Gastroesophageal sphincter (tissue), 4 donors: ENCODE data around the gene AXL. TPM values are rescaled to one million over a fixed set of nuclear protein-coding genes. Genes with fewer than 3 reads are reported as not detected.
"Not testable (repeated sequence)": the region's sequence is repeated elsewhere in the genome, so short reads cannot be mapped to it uniquely, and the experiment has no call there.

Source experiments
- ATAC-seq: fragments of 150-250 bp; one replicate; pipeline ENCODE4 v1.9.1; 2016; ENCODE audit warnings: mild to moderate bottlenecking, moderate library complexity
- H3K27ac ChIP-seq, 4 donors: fragments of 200-600 bp; sonication (generic) in 3 of 4; 1 replicate in 3 of 4; 2 replicates in 1 of 4; pipeline ENCODE4 v1.5.1; 2016 to 2019
- H3K27me3 ChIP-seq: fragments of 200-600 bp; sonication (generic); one replicate; pipeline ENCODE4 v1.5.1; 2019
- H3K36me3 ChIP-seq, 2 donors: fragments of 200-600 bp; sonication (generic); one replicate each; pipeline ENCODE4 v1.5.1; 2019; ENCODE audit warnings: control low read depth in 1 of 2
- H3K4me1 ChIP-seq, 3 donors: fragments of 200-600 bp; sonication (generic); 1 replicate in 2 of 3; 2 replicates in 1 of 3; pipeline ENCODE4 v1.5.1; 2016 to 2019; ENCODE audit warnings: control low read depth in 2 of 3
- H3K4me3 ChIP-seq, 2 donors: fragments of 200-600 bp; sonication (generic); one replicate each; pipeline ENCODE4 v1.5.1; 2019; ENCODE audit warnings: mild to moderate bottlenecking in 1 of 2, moderate library complexity in 1 of 2
- H3K9me3 ChIP-seq, 3 donors: fragments of 200-600 bp; sonication (generic); one replicate each; pipeline ENCODE4 v1.5.1; 2017 to 2019; ENCODE audit warnings: control low read depth in 2 of 3
- CTCF ChIP-seq, 4 experiments: fragments of 200-600 bp in 2 of 4; fragments of 450-650 bp in 2 of 4; sonication (generic) in 1 of 4; IDR thresholded peaks; one replicate each; pipeline ENCODE4 v1.5.1; 2017 to 2019; ENCODE audit warnings: antibody characterized with exemption in 4 of 4, mild to moderate bottlenecking in 2 of 4, moderate library complexity in 2 of 4
- EP300 ChIP-seq: sonication (generic); formaldehyde crosslinking; IDR thresholded peaks from one replicate; pipeline ENCODE4 v1.6.1; 2017; ENCODE audit warnings: antibody characterized with exemption, mild to moderate bottlenecking
- POLR2A ChIP-seq, 2 donors: fragments of 450-650 bp; IDR thresholded peaks; one replicate each; pipeline ENCODE4 v1.6.1; 2017; ENCODE audit warnings: antibody characterized with exemption in 2 of 2, mild to moderate bottlenecking in 2 of 2, moderate library complexity in 1 of 2
- POLR2AphosphoS5 ChIP-seq: sonication (generic); formaldehyde crosslinking; IDR thresholded peaks from one replicate; pipeline ENCODE4 v1.6.1; 2017; ENCODE audit warnings: antibody characterized with exemption
- WGBS, 2 donors: methylation state at CpG; one replicate each; pipeline ENCODE4 v1.1.5; 2018; ENCODE audit warnings: low coverage in 1 of 2; 5-methylcytosine and 5-hydroxymethylcytosine counted together
- total RNA-seq, 4 donors: library from RNA; depleted of rRNA; stranded (reverse); fragments of >200 nt; gene quantifications; one replicate each; pipeline ENCODE4 v1.1.0, GENCODE V29; 2016

The AXL gene
- total RNA-seq: 100 to 1,000 TPM; 129 to 232 (median 166) TPM

DNA sequence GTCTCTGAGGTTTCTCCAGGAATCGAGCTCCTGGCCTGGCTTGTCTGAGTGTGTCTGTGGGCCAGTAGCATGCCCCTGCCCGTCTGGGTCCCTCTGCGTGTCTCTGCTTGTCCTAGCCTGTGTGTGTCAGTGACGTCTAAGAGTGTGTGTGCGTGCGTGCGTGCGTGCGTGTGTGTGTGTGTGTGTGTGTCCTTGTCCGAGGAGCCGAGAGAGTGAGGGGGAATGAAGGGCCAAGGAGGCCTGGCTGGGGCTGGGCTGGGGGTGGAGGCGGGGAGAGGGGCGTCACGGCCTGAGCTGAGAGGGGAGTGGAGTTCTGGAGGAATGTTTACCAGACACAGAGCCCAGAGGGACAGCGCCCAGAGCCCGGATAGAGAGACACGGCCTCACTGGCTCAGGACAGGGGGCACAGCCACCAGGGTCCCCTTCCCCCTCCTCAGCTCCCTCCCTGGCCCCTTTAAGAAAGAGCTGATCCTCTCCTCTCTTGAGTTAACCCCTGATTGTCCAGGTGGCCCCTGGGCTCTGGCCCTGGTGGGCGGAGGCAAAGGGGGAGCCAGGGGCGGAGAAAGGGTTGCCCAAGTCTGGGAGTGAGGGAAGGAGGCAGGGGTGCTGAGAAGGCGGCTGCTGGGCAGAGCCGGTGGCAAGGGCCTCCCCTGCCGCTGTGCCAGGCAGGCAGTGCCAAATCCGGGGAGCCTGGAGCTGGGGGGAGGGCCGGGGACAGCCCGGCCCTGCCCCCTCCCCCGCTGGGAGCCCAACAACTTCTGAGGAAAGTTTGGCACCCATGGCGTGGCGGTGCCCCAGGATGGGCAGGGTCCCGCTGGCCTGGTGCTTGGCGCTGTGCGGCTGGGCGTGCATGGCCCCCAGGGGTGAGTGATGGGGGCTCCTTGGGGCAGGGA is at the start of gene AXL:
Gene AXL (plus strand): TSS at position 609 of the 893 bp plus-strand sequence. CDS start 170 bp downstream, at position 779.
- Histone ChIP-seq H3K36me3 (peaks cover 0 to 24% of the 10 kb centered on the region in 2 donors), H3K27ac (peak within 1 kb of the TSS; percentile 86 to 99 (median 93)), H3K9me3 (no peaks in the 10 kb centered on the region), H3K4me1 (peaks cover 0 to 49% (median 12%) of the 10 kb centered on the region in 3 donors), H3K27me3 (no peaks in the 10 kb centered on the region), H3K4me3 (peak within 1 kb of the TSS; percentile 57 to 68)
- peak; percentile 83 for ATAC-seq
- TF ChIP-seq POLR2AphosphoS5: peak; percentile 85
- no peak for TF ChIP-seq EP300
- TF ChIP-seq CTCF (IDR thresholded peaks at IDR 0.05): peak in 1 of 4 experiments; percentile 6
- TF ChIP-seq POLR2A (IDR thresholded peaks at IDR 0.05): peak; percentile 52 to 63
- WGBS, 2 donors: 0 to 3% methylated on average over 4 to 5 of the region's 32 CpGs

DNA sequence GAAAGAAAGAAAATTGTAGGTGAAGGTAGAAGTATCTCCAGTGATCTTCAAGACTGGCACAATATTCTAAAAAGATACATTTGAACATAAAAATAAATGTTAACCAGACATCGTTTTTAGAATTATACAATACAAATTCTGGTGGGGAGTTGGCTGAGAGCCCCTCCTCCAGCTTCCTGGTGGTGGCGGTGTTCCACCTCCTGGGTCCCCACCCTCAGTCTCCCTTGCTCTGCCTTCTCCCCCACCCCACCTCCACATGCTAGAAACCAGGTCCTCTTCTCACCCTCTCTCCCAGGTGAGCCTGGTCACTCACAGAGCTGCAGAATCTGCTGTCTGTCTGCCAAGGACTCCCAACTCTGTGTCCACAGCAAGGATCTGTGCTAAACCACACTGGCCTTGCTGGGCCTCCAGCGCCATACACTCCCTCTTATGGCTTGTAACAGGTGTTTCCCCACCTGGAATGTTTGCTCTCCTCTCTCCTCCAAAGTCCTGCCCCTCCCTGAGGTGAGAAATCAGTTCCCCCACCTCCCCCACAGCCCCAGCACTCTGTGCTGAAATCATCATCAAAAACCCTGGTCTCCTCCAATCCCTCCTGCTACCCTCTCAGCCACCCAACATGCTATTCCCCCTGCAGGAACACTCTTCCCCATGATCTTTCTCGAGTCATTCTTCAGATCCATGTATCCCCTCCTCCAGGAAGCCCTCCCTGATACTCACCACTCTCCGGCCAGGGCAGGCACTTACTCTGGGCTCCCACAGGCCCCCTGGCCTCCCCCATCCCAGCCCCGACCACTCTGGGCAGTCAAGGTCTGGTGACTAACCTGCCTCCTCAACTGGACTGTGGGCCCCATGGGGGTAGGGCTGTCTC is 46.5 kb upstream of the AXL start:
- no peak for TF ChIP-seq POLR2A (IDR thresholded peaks at IDR 0.05)
- TF ChIP-seq EP300: no peak
- no peak for TF ChIP-seq CTCF (IDR thresholded peaks at IDR 0.05)
- TF ChIP-seq POLR2AphosphoS5: no peak
- H3K9me3 ChIP-seq: no peaks in the 10 kb centered on the region
- WGBS, 2 donors: 68 to 72% methylated on average over 3 to 5 of the region's 6 CpGs
- no peaks in the 10 kb centered on the region for H3K27me3 ChIP-seq
- H3K4me3 ChIP-seq: no peak overlapping the region
- peaks cover 0 to 9% (median 0%) of the 10 kb centered on the region in 3 donors for H3K4me1 ChIP-seq
- H3K36me3 ChIP-seq: no peaks in the 10 kb centered on the region
- no peak for ATAC-seq
- no peak overlapping the region for H3K27ac ChIP-seq

DNA sequence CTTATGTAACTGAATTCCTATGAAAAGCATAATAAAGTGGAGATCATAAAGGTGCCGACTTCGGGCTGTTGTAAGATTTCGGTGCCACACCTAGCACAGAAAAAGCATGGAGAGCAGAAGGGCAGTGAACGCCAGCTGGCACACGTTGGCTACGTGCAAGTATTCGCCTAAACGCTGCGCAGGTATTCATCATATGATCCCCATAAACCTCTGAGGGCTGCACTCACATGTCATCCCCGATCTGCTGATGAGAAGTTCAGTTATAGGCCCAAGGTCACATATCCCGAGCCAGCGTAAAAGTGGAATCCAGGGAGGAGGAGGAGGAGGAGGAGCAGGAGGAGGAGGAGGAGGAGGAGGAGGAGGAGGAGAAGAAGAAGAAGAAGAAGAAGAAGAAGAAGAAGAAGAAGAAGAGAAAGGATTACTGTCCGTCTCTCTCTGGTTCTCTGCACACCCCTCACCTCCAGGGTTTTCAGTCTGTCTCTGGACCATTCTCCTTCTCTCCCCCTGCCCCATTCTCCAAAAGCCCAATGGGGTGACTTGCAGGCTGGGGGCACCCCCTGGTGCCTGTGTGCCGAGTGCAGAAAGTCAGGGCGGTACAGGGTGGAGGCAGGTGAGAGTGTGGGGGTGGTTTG is 44.6 kb upstream of the AXL start:
- Histone ChIP-seq H3K4me1 (peaks cover 0 to 9% (median 0%) of the 10 kb centered on the region in 3 donors), H3K27me3 (no peaks in the 10 kb centered on the region), H3K4me3 (no peak overlapping the region), H3K36me3 (no peaks in the 10 kb centered on the region), H3K27ac (no peak overlapping the region), H3K9me3 (no peaks in the 10 kb centered on the region)
- TF ChIP-seq EP300: no peak
- TF ChIP-seq CTCF (IDR thresholded peaks at IDR 0.05): no peak
- TF ChIP-seq POLR2A (IDR thresholded peaks at IDR 0.05): no peak
- no peak for TF ChIP-seq POLR2AphosphoS5
- 77% methylated on average over 11 of the region's 15 CpGs; no CpG with 5 or more reads in 1 of the 2 donors for WGBS, 2 donors
- ATAC-seq: no peak

- Histone ChIP-seq H3K36me3 (no peaks in the 10 kb centered on the region), H3K27me3 (no peaks in the 10 kb centered on the region), H3K4me3 (no peak overlapping the region), H3K27ac (no peak overlapping the region), H3K9me3 (no peaks in the 10 kb centered on the region), H3K4me1 (peaks cover 0 to 9% (median 0%) of the 10 kb centered on the region in 3 donors)
- TF ChIP-seq EP300 (no peak), POLR2A (IDR thresholded peaks at IDR 0.05) (no peak), POLR2AphosphoS5 (no peak), CTCF (IDR thresholded peaks at IDR 0.05) (no peak)
- WGBS, 2 donors: 40 to 42% methylated on average over 5 to 11 of the region's 14 CpGs
- peak; percentile 71 for ATAC-seq
Measured at GRCh38 chr19:41175801-41176777, 42.9 kb upstream of the AXL start.

DNA sequence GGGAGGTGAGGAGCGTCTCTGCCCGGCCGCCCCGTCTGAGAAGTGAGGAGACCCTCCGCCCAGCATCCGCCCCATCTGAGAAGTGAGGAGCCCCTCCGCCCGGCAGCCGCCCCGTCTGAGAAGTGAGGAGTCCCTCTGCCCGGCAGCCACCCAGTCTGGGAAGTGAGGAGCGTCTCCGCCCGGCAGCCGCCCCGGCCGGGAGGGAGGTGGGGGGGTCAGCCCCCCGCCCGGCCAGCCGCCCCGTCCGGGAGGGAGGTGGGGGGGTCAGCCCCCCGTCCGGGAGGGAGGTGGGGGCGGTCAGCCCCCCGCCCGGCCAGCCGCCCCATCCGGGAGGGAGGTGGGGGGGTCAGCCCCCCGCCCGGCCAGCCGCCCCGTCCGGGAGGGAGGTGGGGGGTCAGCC is 38.9 kb upstream of the AXL start:
- not testable (repeated sequence) for H3K36me3 ChIP-seq, H3K27ac ChIP-seq, ATAC-seq, H3K4me3 ChIP-seq, H3K27me3 ChIP-seq, H3K4me1 ChIP-seq, H3K9me3 ChIP-seq
- no CpG with 5 or more reads among the region's 34 CpGs for WGBS, 2 donors
